Ectodermal cell (in vitro differentiated cells): ENCODE measurements around the gene FRZB.

Experiments
- H3K27ac ChIP-seq: 2 replicates; pipeline ENCODE4 v1.7.0; 2013; ENCODE audit warnings: mild to moderate bottlenecking, low read depth, low read length; ENCODE audit not compliant: insufficient read depth, poor library complexity, severe bottlenecking
- H3K27me3 ChIP-seq: 2 replicates; pipeline ENCODE4 v1.7.0; 2013; ENCODE audit warnings: mild to moderate bottlenecking, low read length; ENCODE audit not compliant: insufficient read depth, control insufficient read depth, poor library complexity, severe bottlenecking
- H3K36me3 ChIP-seq: one replicate; pipeline ENCODE4 v1.7.0; 2013; ENCODE audit warnings: low read length; ENCODE audit not compliant: control insufficient read depth, insufficient read depth
- H3K4me1 ChIP-seq: one replicate; pipeline ENCODE4 v1.7.0; 2013; ENCODE audit warnings: low read length; ENCODE audit not compliant: control insufficient read depth, insufficient read depth
- H3K4me3 ChIP-seq: 2 replicates; pipeline ENCODE4 v1.7.0; 2013; ENCODE audit warnings: low read depth, low read length, control low read depth; ENCODE audit not compliant: insufficient read depth
- H3K9me3 ChIP-seq: 2 replicates; pipeline ENCODE4 v1.7.0; 2013; ENCODE audit warnings: mild to moderate bottlenecking, low read length, moderate library complexity; ENCODE audit not compliant: control insufficient read depth
- WGBS, 2 experiments: methylation state at CpG; one replicate each; pipeline ENCODE4 v1.1.7; 2013; ENCODE audit warnings: missing lambda C conversion rate in 2 of 2; 5-methylcytosine and 5-hydroxymethylcytosine counted together

The FRZB gene

GRCh38 chr2:182810087-182810486, 56.4 kb downstream of the FRZB start:
- H3K4me3 ChIP-seq: no peak overlapping the region

GRCh38 chr2:182807319-182807718, 59.1 kb downstream of the FRZB start:
- Histone ChIP-seq H3K36me3 (no peaks in the 10 kb centered on the region), H3K9me3 (no peaks in the 10 kb centered on the region), H3K4me3 (no peak overlapping the region), H3K27me3 (no peaks in the 10 kb centered on the region), H3K4me1 (no peaks in the 10 kb centered on the region), H3K27ac (no peak overlapping the region)
- WGBS, 2 experiments: 81 to 86% methylated on average over 3 of the region's 3 CpGs

More at GRCh38 chr2:182810087-182810486, 56.4 kb downstream of the FRZB start:
- H3K4me1 ChIP-seq: no peaks in the 10 kb centered on the region
- H3K27me3 ChIP-seq: no peaks in the 10 kb centered on the region
- WGBS, 2 experiments: 92 to 93% methylated on average over 3 of the region's 3 CpGs
- H3K36me3 ChIP-seq: no peaks in the 10 kb centered on the region
- no peak overlapping the region for H3K27ac ChIP-seq
- no peaks in the 10 kb centered on the region for H3K9me3 ChIP-seq

GRCh38 chr2:182804128-182804527, 62.3 kb downstream of the FRZB start:
- 88 to 93% methylated on average over 5 of the region's 5 CpGs for WGBS, 2 experiments

GRCh38 chr2:182798736-182799135, 67.7 kb downstream of the FRZB start:
- no peaks in the 10 kb centered on the region for H3K36me3 ChIP-seq
- H3K4me1 ChIP-seq: no peaks in the 10 kb centered on the region
- no peaks in the 10 kb centered on the region for H3K27me3 ChIP-seq
- no peak overlapping the region for H3K4me3 ChIP-seq
- H3K9me3 ChIP-seq: no peaks in the 10 kb centered on the region
- H3K27ac ChIP-seq: no peak overlapping the region
- 100% methylated on average over 1 of the region's 2 CpGs; no CpG with 5 or more reads in 1 of the 2 experiments for WGBS, 2 experiments

More at GRCh38 chr2:182804128-182804527, 62.3 kb downstream of the FRZB start:
- Histone ChIP-seq H3K27me3 (no peaks in the 10 kb centered on the region), H3K4me1 (no peaks in the 10 kb centered on the region), H3K4me3 (no peak overlapping the region), H3K36me3 (no peaks in the 10 kb centered on the region), H3K9me3 (no peaks in the 10 kb centered on the region), H3K27ac (no peak overlapping the region)

GRCh38 chr2:182792441-182792840, 74.0 kb downstream of the FRZB start:
- Histone ChIP-seq H3K9me3 (no peaks in the 10 kb centered on the region), H3K4me1 (peaks cover 3% of the 10 kb centered on the region), H3K27me3 (no peaks in the 10 kb centered on the region), H3K36me3 (no peaks in the 10 kb centered on the region), H3K27ac (no peak overlapping the region), H3K4me3 (no peak overlapping the region)
- WGBS, 2 experiments: 87 to 95% methylated on average over 2 of the region's 2 CpGs

GRCh38 chr2:182784777-182785176, 81.7 kb downstream of the FRZB start:
- Histone ChIP-seq H3K27me3 (no peaks in the 10 kb centered on the region), H3K36me3 (peaks cover 11% of the 10 kb centered on the region), H3K4me3 (no peak overlapping the region), H3K27ac (no peak overlapping the region), H3K4me1 (no peaks in the 10 kb centered on the region), H3K9me3 (no peaks in the 10 kb centered on the region)
- 88 to 100% methylated on average over 1 of the region's 1 CpG for WGBS, 2 experiments

GRCh38 chr2:182784058-182784706, 82.3 kb downstream of the FRZB start:
- Histone ChIP-seq H3K4me3 (no peak overlapping the region), H3K27me3 (no peaks in the 10 kb centered on the region), H3K4me1 (no peaks in the 10 kb centered on the region), H3K9me3 (no peaks in the 10 kb centered on the region), H3K27ac (no peak overlapping the region), H3K36me3 (peaks cover 13% of the 10 kb centered on the region)
- WGBS, 2 experiments: 89 to 98% methylated on average over 4 of the region's 4 CpGs
